HepG2 (cell line): Measurements from ENCODE around the gene YIPF5. TPM values are rescaled to one million over a fixed set of nuclear protein-coding genes. Genes with fewer than 3 reads are reported as not detected.

ENCODE experiments used
- ATAC-seq: fragments of 200-7000 bp; cut with Tn5 transposase; 3 replicates; pipeline ENCODE4 v1.9.1; 2020; ENCODE audit warnings: mild to moderate bottlenecking, moderate library complexity
- BruUV-seq: library from RNA; stranded (reverse); fragments of 400-500 nt; replicated peaks from 2 replicates; lab custom pipeline; 2021; lab: Mats Ljungman, UMichigan
- CTCF ChIA-PET: fragments of 300-600 bp; formaldehyde crosslinking; extraction: SDS; loops from one replicate; lab custom pipeline; 2021; ENCODE audit warnings: low total read pairs, inconsistent platforms, low intra/inter-chr PET ratio; lab: Yijun Ruan, JAX
- POLR2A ChIA-PET: fragments of 350-600 bp; sonication (Branson Sonifier 250); formaldehyde crosslinking; loops from one replicate; lab custom pipeline; 2020; ENCODE audit warnings: antibody characterized with exemption, inconsistent platforms; lab: Yijun Ruan, JAX
- DNase-seq: peaks from one replicate; pipeline ENCODE4 v3.0.0-alpha.2; 2015; ENCODE audit warnings: low spot score
- FAIRE-seq: peaks from 3 replicates; lab custom pipeline; 2011; peaks lifted over from hg19 to GRCh38; lab: Jason Lieb, UNC
- H2AFZ ChIP-seq: one replicate; pipeline ENCODE4 v1.6.1; 2011; ENCODE audit warnings: low read length, inconsistent platforms
- H3K27ac ChIP-seq: fragments of 300-600 bp; 3 replicates; pipeline ENCODE4 v1.8.0; 2011; ENCODE audit warnings: mixed run types, mild to moderate bottlenecking, mixed read lengths, low read length, inconsistent platforms; ENCODE audit not compliant: insufficient read depth; ENCODE audit errors: extremely low read length
- H3K27me3 ChIP-seq, 2 experiments: fragments of 200-600 bp in 1 of 2; 2 replicates in 1 of 2; 3 replicates in 1 of 2; pipeline versions ENCODE4 v1.6.0 to v1.8.0; 2011; ENCODE audit warnings: low read length in 2 of 2, mild to moderate bottlenecking in 2 of 2, moderate library complexity in 2 of 2, inconsistent platforms in 1 of 2; ENCODE audit not compliant: insufficient read depth in 2 of 2, control insufficient read depth in 1 of 2
- H3K36me3 ChIP-seq, 2 experiments: fragments of 200-600 bp in 1 of 2; replicated peaks in 1 of 2; 2 replicates in 1 of 2; 3 replicates in 1 of 2; pipeline versions ENCODE4 v1.5.1 to v1.8.0; 2011; ENCODE audit warnings: low read length in 2 of 2, inconsistent platforms in 1 of 2; ENCODE audit not compliant: insufficient read depth in 2 of 2, control insufficient read depth in 1 of 2
- H3K4me1 ChIP-seq: 2 replicates; pipeline ENCODE4 v1.5.1; 2012; ENCODE audit warnings: low read length, inconsistent platforms; ENCODE audit not compliant: insufficient read depth
- H3K4me2 ChIP-seq: 2 replicates; pipeline ENCODE4 v1.6.0; 2011; ENCODE audit warnings: low read depth, low read length, inconsistent platforms
- H3K4me3 ChIP-seq, 3 experiments: fragments of 200-600 bp in 1 of 3; sonication (generic), shearing (Covaris generic) in 1 of 3; replicated peaks in 1 of 3; 2 replicates each; pipeline ENCODE4 v1.5.1; 2011 to 2016; ENCODE audit warnings: low read length in 3 of 3, inconsistent platforms in 2 of 3, low read depth in 2 of 3, mild to moderate bottlenecking in 2 of 3, control low read depth in 1 of 3, mixed read lengths in 1 of 3; ENCODE audit not compliant: insufficient read depth in 1 of 3
- H3K79me2 ChIP-seq: one replicate; pipeline ENCODE4 v1.6.1; 2011; ENCODE audit warnings: low read length, inconsistent platforms; ENCODE audit not compliant: insufficient read depth
- H3K9ac ChIP-seq: 2 replicates; pipeline ENCODE4 v1.6.0; 2011; ENCODE audit warnings: mild to moderate bottlenecking, low read depth, low read length, inconsistent platforms; ENCODE audit not compliant: insufficient read depth
- H3K9me3 ChIP-seq: 2 replicates; pipeline ENCODE4 v1.5.1; 2012; ENCODE audit warnings: mild to moderate bottlenecking, low read length
- H4K20me1 ChIP-seq: 2 replicates; pipeline ENCODE4 v1.6.0; 2011; ENCODE audit warnings: inconsistent platforms, mild to moderate bottlenecking, low read length, moderate library complexity; ENCODE audit not compliant: insufficient read depth
- DRAP1 ChIP-seq: IDR thresholded peaks from 2 replicates; pipeline ENCODE4 v1.6.1; 2016; ENCODE audit warnings: missing genetic modification reagents, missing compliant biosample characterization
- GABPB1 ChIP-seq: IDR thresholded peaks from 2 replicates; pipeline ENCODE4 v1.6.1; 2016; ENCODE audit warnings: mild to moderate bottlenecking, missing genetic modification reagents, moderate library complexity, missing compliant biosample characterization
- MLLT10 ChIP-seq: sonication (generic); formaldehyde crosslinking; IDR thresholded peaks from 2 replicates; pipeline ENCODE4 v1.4.0; 2020; ENCODE audit warnings: missing genetic modification reagents
- NFAT5 ChIP-seq: sonication (generic); formaldehyde crosslinking; IDR thresholded peaks from 2 replicates; pipeline ENCODE4 v1.4.0; 2020; ENCODE audit warnings: missing genetic modification reagents
- RARG ChIP-seq: sonication (generic); formaldehyde crosslinking; IDR thresholded peaks from 2 replicates; pipeline ENCODE4 v1.4.0; 2020; ENCODE audit warnings: low read depth, mild to moderate bottlenecking, missing genetic modification reagents
- ZBTB3 ChIP-seq: sonication (generic); formaldehyde crosslinking; IDR thresholded peaks from 2 replicates; pipeline ENCODE4 v1.4.0; 2020; ENCODE audit warnings: low read depth, mild to moderate bottlenecking, moderate library complexity, missing genetic modification reagents, borderline replicate concordance
- ZMYM2 ChIP-seq: sonication (generic); formaldehyde crosslinking; IDR thresholded peaks from 2 replicates; pipeline ENCODE4 v1.8.0; 2022; ENCODE audit warnings: mild to moderate bottlenecking, missing genetic modification reagents
- ZNF275 ChIP-seq: sonication (generic); formaldehyde crosslinking; IDR thresholded peaks from 2 replicates; pipeline ENCODE4 v1.8.0; 2022; ENCODE audit warnings: missing genetic modification reagents, mild to moderate bottlenecking, inconsistent platforms, borderline replicate concordance
- ZNF451 ChIP-seq: sonication (generic); formaldehyde crosslinking; IDR thresholded peaks from 2 replicates; pipeline ENCODE4 v1.5.0; 2020; ENCODE audit warnings: mild to moderate bottlenecking, missing genetic modification reagents
- ZNF562 ChIP-seq: sonication (generic); formaldehyde crosslinking; IDR thresholded peaks from 2 replicates; pipeline ENCODE4 v1.8.0; 2022; ENCODE audit warnings: missing genetic modification reagents, borderline replicate concordance
- ZNF660 ChIP-seq: sonication (generic); formaldehyde crosslinking; IDR thresholded peaks from 2 replicates; pipeline ENCODE4 v1.5.1; 2020; ENCODE audit warnings: mild to moderate bottlenecking, low read depth, missing genetic modification reagents, borderline replicate concordance
- ZNF720 ChIP-seq: sonication (generic); formaldehyde crosslinking; IDR thresholded peaks from 2 replicates; pipeline ENCODE4 v1.4.0; 2020; ENCODE audit warnings: missing genetic modification reagents
- WGBS: methylation state at CpG from one replicate; pipeline ENCODE4 v1.1.6; 2017; ENCODE audit warnings: low lambda C conversion rate; 5-methylcytosine and 5-hydroxymethylcytosine counted together
- in situ Hi-C: cut with HindIII; loops from 2 replicates; pipeline ENCODE4 v1.10.0; 2017; ENCODE audit warnings: low pct_unique_long_range_greater_than_20kb; ENCODE audit not compliant: extremely low pct_ligation_motif_present
- intact Hi-C: fragments of 100-400 bp; cut with micrococcal nuclease; formaldehyde crosslinking; loops from one replicate; pipeline ENCODE4 v1.10.0; 2022; ENCODE audit not compliant: unreplicated experiment
- polyA plus RNA-seq, 8 experiments: library from polyadenylated mRNA; depleted of rRNA in 3 of 8; stranded (reverse) in 7 of 8; unstranded in 1 of 8; fragments of >200 nt; fragmentation: Illumina TruSeq in 4 of 8; extraction: Trizol in 4 of 8; gene quantifications; 2 replicates each; pipeline versions ENCODE4 v1.2.1 to v1.2.3, GENCODE V29; 2011 to 2016; ENCODE audit warnings: low read depth in 4 of 8, missing spikeins in 1 of 8, mixed read lengths in 1 of 8; ENCODE audit not compliant: insufficient read depth in 1 of 8
- total RNA-seq, 5 experiments: library from RNA; depleted of rRNA; stranded (reverse); fragments of >200 nt; fragmentation: Illumina TruSeq; extraction: Trizol; gene quantifications; 2 replicates each; pipeline ENCODE4 v1.2.3, GENCODE V29; 2016; ENCODE audit warnings: low read depth in 1 of 5

The YIPF5 gene
- total and polyA plus RNA-seq, 2 of the 13 experiments (the other 11 are each of a cell fraction or from before 2014, with no cell fraction given): 61.4 to 73.6 TPM

GRCh38 chr5:144201588-144201987 is 31.1 kb upstream of the YIPF5 start:
- DNase-seq: no peak
- no peak for TF ChIP-seq RARG (CRISPR knock-in tag)
- no peak for TF ChIP-seq ZNF451 (CRISPR knock-in tag)
- no peak for TF ChIP-seq ZNF275 (CRISPR knock-in tag)
- no peak for TF ChIP-seq ZBTB3 (CRISPR knock-in tag)
- no peak for TF ChIP-seq ZNF562 (CRISPR knock-in tag)
- no peak for TF ChIP-seq ZNF720
- no peak for TF ChIP-seq NFAT5 (CRISPR knock-in tag)
- no peak for TF ChIP-seq ZMYM2 (CRISPR knock-in tag)
- no peak for TF ChIP-seq ZNF660 (CRISPR knock-in tag)
- TF ChIP-seq DRAP1 (CRISPR knock-in tag): no peak
- TF ChIP-seq GABPB1 (CRISPR knock-in tag): no peak
- TF ChIP-seq MLLT10 (CRISPR knock-in tag): no peak
- Histone ChIP-seq H3K4me3 (no peak overlapping the region), H2AFZ (no peak overlapping the region), H3K4me1 (no peaks in the 10 kb centered on the region), H4K20me1 (no peaks in the 10 kb centered on the region), H3K27me3 (peaks cover 3 to 13% of the 10 kb centered on the region in 2 experiments; a peak in 4 of 5 replicates), H3K4me2 (no peak overlapping the region), H3K36me3 (no peaks in the 10 kb centered on the region), H3K9me3 (no peaks in the 10 kb centered on the region), H3K27ac (no peak overlapping the region), H3K79me2 (no peaks in the 10 kb centered on the region), H3K9ac (no peak overlapping the region)
- intact Hi-C loops: loop anchor here (5.0 to 10.0 kb wide), 2 partner anchors 1626 to 1933 kb away; no protein-coding TSS in a partner anchor
- under 1% methylated on average over 5 of the region's 5 CpGs for WGBS
- BruUV-seq: no TSS peak
- in situ Hi-C loops: loop anchor here (10.0 kb wide), 1 partner anchor 1033 kb away; no protein-coding TSS in a partner anchor
- POLR2A ChIA-PET: no interaction called here
- CTCF ChIA-PET: no interaction called here
- no peak for ATAC-seq
- no peak for FAIRE-seq
